MCF 10A (cell line): ENCODE results near the gene TENT4A. TPM values are rescaled to one million over a fixed set of nuclear protein-coding genes. Genes with fewer than 3 reads are reported as not detected.
A peak's percentile ranks its signal among the peaks of the same experiment; 100 is the strongest.

ENCODE experiments used
- BruUV-seq: library from RNA; stranded (reverse); fragments of 400-500 nt; replicated peaks from 2 replicates; lab custom pipeline; 2021; lab: Mats Ljungman, UMichigan
- CTCF ChIA-PET: fragments of 300-600 bp; sonication (Branson Sonifier 250); formaldehyde crosslinking; extraction: SDS; loops from one replicate; lab custom pipeline; 2021; ENCODE audit warnings: antibody characterized with exemption, inconsistent platforms; lab: Yijun Ruan, JAX
- POLR2A ChIA-PET: fragments of 300-600, 350-650 bp; sonication (Branson Sonifier 250); formaldehyde crosslinking; extraction: SDS; loops from one replicate; lab custom pipeline; 2020; ENCODE audit warnings: antibody characterized with exemption, inconsistent platforms; lab: Yijun Ruan, JAX
- DNase-seq: peaks from one replicate; pipeline ENCODE4 v3.0.0-alpha.2; 2018; ENCODE audit not compliant: unreplicated experiment
- H3K27ac Mint-ChIP-seq: one replicate; pipeline ENCODE4 v1.8.0; 2022; ENCODE audit warnings: mild to moderate bottlenecking, low read depth, mixed read lengths; ENCODE audit not compliant: unreplicated experiment
- H3K27me3 Mint-ChIP-seq: one replicate; pipeline ENCODE4 v1.8.0; 2022; ENCODE audit warnings: mixed read lengths; ENCODE audit not compliant: insufficient read depth, unreplicated experiment
- H3K36me3 Mint-ChIP-seq: one replicate; pipeline ENCODE4 v1.8.0; 2022; ENCODE audit warnings: mild to moderate bottlenecking, moderate library complexity, mixed read lengths; ENCODE audit not compliant: insufficient read depth, unreplicated experiment
- H3K4me1 Mint-ChIP-seq: one replicate; pipeline ENCODE4 v1.8.0; 2022; ENCODE audit warnings: mixed read lengths; ENCODE audit not compliant: insufficient read depth, unreplicated experiment
- H3K4me3 Mint-ChIP-seq: one replicate; pipeline ENCODE4 v1.8.0; 2022; ENCODE audit warnings: mild to moderate bottlenecking, moderate library complexity, mixed read lengths; ENCODE audit not compliant: unreplicated experiment
- H3K9me3 Mint-ChIP-seq: one replicate; pipeline ENCODE4 v1.8.0; 2022; ENCODE audit warnings: mixed read lengths; ENCODE audit not compliant: unreplicated experiment
- CTCF ChIP-seq: fragments of 200-600 bp; IDR thresholded peaks from one replicate; pipeline ENCODE4 v1.8.0; 2022; ENCODE audit warnings: antibody characterized with exemption, mild to moderate bottlenecking; ENCODE audit not compliant: unreplicated experiment
- intact Hi-C: fragments of 100-400 bp; cut with micrococcal nuclease; formaldehyde crosslinking; loops from 2 replicates; pipeline ENCODE4 v1.14.1; 2022
- total RNA-seq: library from RNA; stranded (reverse); gene quantifications from 2 replicates; pipeline ENCODE4 v1.2.3, GENCODE V29; 2022

Gene TENT4A
- total RNA-seq, 1 experiment from 2014 or later = 27.6 TPM

GRCh38 chr5:6745706-6746222 lies 32.5 kb downstream of the TENT4A start:
- intact Hi-C loops = loop anchor here (1.0 to 10.0 kb wide), 6 partner anchors 109 to 1248 kb away; partner anchors contain the start of genes MED10, NSUN2 and SRD5A1
- Mint-ChIP-seq H3K27me3 (no peaks in the 10 kb centered on the region), H3K4me1 (no peaks in the 10 kb centered on the region), H3K4me3 (no peak overlapping the region), H3K9me3 (no peaks in the 10 kb centered on the region), H3K36me3 (peaks cover 76% of the 10 kb centered on the region), H3K27ac (no peak overlapping the region)
- ChIA-PET CTCF (interaction anchor here (0.5 to 3.0 kb wide), 34 partner anchors 8 to 1270 kb away, joined by 3 to 26 read pairs (median 4); partner anchors contain the start of gene NSUN2), POLR2A (interaction anchor here (0.7 to 1.8 kb wide), 3 partner anchors 13 to 113 kb away, joined by 3 to 13 read pairs (median 3); partner anchors contain the start of genes NSUN2, SRD5A1 and TENT4A)
- BruUV-seq = no TSS peak
- TF ChIP-seq CTCF = peak; percentile 55
- DNase-seq = peak; percentile 62

GRCh38 chr5:6746244-6746643 lies 33.0 kb downstream of the TENT4A start:
- ChIA-PET CTCF (interaction anchor here (0.6 to 3.0 kb wide), 15 partner anchors 10 to 639 kb away, joined by 3 to 26 read pairs (median 3); partner anchors contain the start of gene NSUN2), POLR2A (no interaction called here)
- H3K27ac Mint-ChIP-seq = no peak overlapping the region
- H3K4me1 Mint-ChIP-seq = no peaks in the 10 kb centered on the region
- DNase-seq = no peak
- intact Hi-C loops = loop anchor here (5.0 to 10.0 kb wide), 3 partner anchors 251 to 454 kb away; partner anchors contain the start of gene MED10
- no peaks in the 10 kb centered on the region for H3K9me3 Mint-ChIP-seq
- H3K36me3 Mint-ChIP-seq = peaks cover 81% of the 10 kb centered on the region
- no TSS peak for BruUV-seq
- TF ChIP-seq CTCF = no peak
- no peaks in the 10 kb centered on the region for H3K27me3 Mint-ChIP-seq
- H3K4me3 Mint-ChIP-seq = no peak overlapping the region

GRCh38 chr5:6747103-6747502 lies 33.9 kb downstream of the TENT4A start:
- BruUV-seq = no TSS peak
- Mint-ChIP-seq H3K4me1 (no peaks in the 10 kb centered on the region), H3K4me3 (no peak overlapping the region), H3K27me3 (no peaks in the 10 kb centered on the region), H3K36me3 (peaks cover 81% of the 10 kb centered on the region), H3K9me3 (no peaks in the 10 kb centered on the region), H3K27ac (peak overlapping the region; percentile 19)
- intact Hi-C loops = loop anchor here (5.0 to 10.0 kb wide), 3 partner anchors 252 to 455 kb away; partner anchors contain the start of gene MED10
- DNase-seq = no peak
- CTCF ChIA-PET = interaction anchor here (0.6 to 3.0 kb wide), 5 partner anchors 9 to 1242 kb away, joined by 3 to 26 read pairs (median 3); partner anchors contain the start of gene NSUN2
- POLR2A ChIA-PET = no interaction called here
- TF ChIP-seq CTCF = no peak

GRCh38 chr5:6748142-6748541 lies 34.9 kb downstream of the TENT4A start:
- H3K27me3 Mint-ChIP-seq = no peaks in the 10 kb centered on the region
- CTCF ChIA-PET = interaction anchor here (0.5 kb wide), 1 partner anchor 74 kb away, joined by 3 read pairs; no protein-coding TSS in a partner anchor
- TF ChIP-seq CTCF = no peak
- no peaks in the 10 kb centered on the region for H3K4me1 Mint-ChIP-seq
- peaks cover 82% of the 10 kb centered on the region for H3K36me3 Mint-ChIP-seq
- BruUV-seq = no TSS peak
- no peaks in the 10 kb centered on the region for H3K9me3 Mint-ChIP-seq
- intact Hi-C loops = loop anchor here (5.0 to 10.0 kb wide), 3 partner anchors 253 to 456 kb away; partner anchors contain the start of gene MED10
- POLR2A ChIA-PET = no interaction called here
- H3K4me3 Mint-ChIP-seq = no peak overlapping the region
- H3K27ac Mint-ChIP-seq = no peak overlapping the region
- DNase-seq = no peak
